Tibial nerve (tissue), 4 donors: Measurements from ENCODE around the gene TOP3A. TPM values are rescaled to one million over a fixed set of nuclear protein-coding genes. Genes with fewer than 3 reads are reported as not detected.

Experiments used
- DNase-seq, 2 donors: peaks; one replicate each; pipeline ENCODE4 v3.0.0-alpha.2; 2019; ENCODE audit warnings: low spot score in 2 of 2
- H3K27ac ChIP-seq, 4 donors: fragments of 200-600 bp; sonication (generic) in 3 of 4; one replicate each; pipeline ENCODE4 v1.5.1; 2017 to 2019; ENCODE audit warnings: mild to moderate bottlenecking in 1 of 4
- H3K27me3 ChIP-seq, 2 donors: fragments of 200-600 bp; sonication (generic) in 1 of 2; one replicate each; pipeline versions ENCODE4 v1.5.1 to v1.6.0; 2017 to 2019
- H3K36me3 ChIP-seq, 3 donors: fragments of 200-600 bp; sonication (generic); one replicate each; pipeline ENCODE4 v1.5.1; 2018 to 2019
- H3K4me1 ChIP-seq, 4 donors: fragments of 200-600 bp; sonication (generic) in 3 of 4; one replicate each; pipeline ENCODE4 v1.5.1; 2017 to 2019
- H3K4me3 ChIP-seq, 4 donors: fragments of 200-600 bp; sonication (generic) in 3 of 4; one replicate each; pipeline ENCODE4 v1.5.1; 2017 to 2019; ENCODE audit warnings: mild to moderate bottlenecking in 1 of 4, moderate library complexity in 1 of 4
- H3K9me3 ChIP-seq, 4 donors: fragments of 200-600 bp; sonication (generic) in 3 of 4; one replicate each; pipeline ENCODE4 v1.5.1; 2017 to 2019
- EP300 ChIP-seq, 2 donors: sonication (generic); formaldehyde crosslinking; IDR thresholded peaks; one replicate each; pipeline ENCODE4 v1.6.1; 2017; ENCODE audit warnings: antibody characterized with exemption in 2 of 2, mild to moderate bottlenecking in 1 of 2
- POLR2A ChIP-seq, 2 donors: fragments of 450-650 bp; IDR thresholded peaks; one replicate each; pipeline ENCODE4 v1.6.1; 2017; ENCODE audit warnings: antibody characterized with exemption in 2 of 2, mild to moderate bottlenecking in 2 of 2, moderate library complexity in 2 of 2
- WGBS, 2 donors: methylation state at CpG; one replicate each; pipeline ENCODE4 v1.1.5; 2018; 5-methylcytosine and 5-hydroxymethylcytosine counted together
- total RNA-seq, 4 donors: library from RNA; depleted of rRNA; stranded (reverse); fragments of >200 nt; gene quantifications; one replicate each; pipeline ENCODE4 v1.1.0, GENCODE V29; 2016
- TF ChIP-seq, protein P1 (sequence below), 5 experiments: fragments of 200-600 bp in 3 of 5; fragments of 450-650 bp in 2 of 5; sonication (generic) in 3 of 5; IDR thresholded peaks; one replicate each; pipeline ENCODE4 v1.5.1; 2016 to 2019; ENCODE audit warnings: antibody characterized with exemption in 5 of 5, mild to moderate bottlenecking in 3 of 5, moderate library complexity in 2 of 5

Gene TOP3A
- total RNA-seq, 4 donors from 2014 or later: 47.9 to 92.4 (median 63.5) TPM

GRCh38 chr17:18256776-18257175 is 58.0 kb downstream of the TOP3A start:
- Histone ChIP-seq H3K4me1 (peaks cover 0 to 49% (median 30%) of the 10 kb centered on the region in 4 donors), H3K9me3 (no peaks in the 10 kb centered on the region), H3K27ac (peak overlapping the region in 2 of 4 donors; percentile 96 to 98), H3K36me3 (peaks cover 0 to 50% (median 20%) of the 10 kb centered on the region in 3 donors), H3K27me3 (no peaks in the 10 kb centered on the region), H3K4me3 (peak overlapping the region in 2 of 4 donors; percentile 96 to 100)
- 81 to 91% methylated on average over 7 of the region's 7 CpGs for WGBS, 2 donors
- no peak for DNase-seq
- TF ChIP-seq, protein P1, sequence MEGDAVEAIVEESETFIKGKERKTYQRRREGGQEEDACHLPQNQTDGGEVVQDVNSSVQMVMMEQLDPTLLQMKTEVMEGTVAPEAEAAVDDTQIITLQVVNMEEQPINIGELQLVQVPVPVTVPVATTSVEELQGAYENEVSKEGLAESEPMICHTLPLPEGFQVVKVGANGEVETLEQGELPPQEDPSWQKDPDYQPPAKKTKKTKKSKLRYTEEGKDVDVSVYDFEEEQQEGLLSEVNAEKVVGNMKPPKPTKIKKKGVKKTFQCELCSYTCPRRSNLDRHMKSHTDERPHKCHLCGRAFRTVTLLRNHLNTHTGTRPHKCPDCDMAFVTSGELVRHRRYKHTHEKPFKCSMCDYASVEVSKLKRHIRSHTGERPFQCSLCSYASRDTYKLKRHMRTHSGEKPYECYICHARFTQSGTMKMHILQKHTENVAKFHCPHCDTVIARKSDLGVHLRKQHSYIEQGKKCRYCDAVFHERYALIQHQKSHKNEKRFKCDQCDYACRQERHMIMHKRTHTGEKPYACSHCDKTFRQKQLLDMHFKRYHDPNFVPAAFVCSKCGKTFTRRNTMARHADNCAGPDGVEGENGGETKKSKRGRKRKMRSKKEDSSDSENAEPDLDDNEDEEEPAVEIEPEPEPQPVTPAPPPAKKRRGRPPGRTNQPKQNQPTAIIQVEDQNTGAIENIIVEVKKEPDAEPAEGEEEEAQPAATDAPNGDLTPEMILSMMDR (IDR thresholded peaks at IDR 0.05): no peak
- TF ChIP-seq POLR2A (IDR thresholded peaks at IDR 0.05) (no peak), EP300 (IDR thresholded peaks at IDR 0.05) (no peak)

DNA sequence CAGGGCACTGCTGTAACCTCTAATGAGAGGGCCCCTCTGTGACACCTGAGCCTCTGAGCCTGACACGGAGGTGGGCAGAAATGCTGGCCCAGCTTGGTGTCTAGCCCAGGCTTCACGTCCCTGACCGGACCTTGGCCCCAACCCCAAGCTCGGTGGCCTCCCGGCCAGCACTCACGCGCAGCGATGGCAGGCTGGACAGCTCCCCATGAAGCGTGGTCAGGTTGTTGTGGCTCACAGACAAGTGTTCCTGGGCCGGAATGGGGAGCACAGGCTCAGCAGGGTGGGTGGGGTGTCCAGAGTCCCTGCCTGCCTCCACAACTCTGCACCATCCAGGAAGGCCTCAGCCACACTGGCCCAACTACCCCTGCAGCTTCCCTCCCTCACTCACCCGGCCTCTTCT is 58.4 kb downstream of the TOP3A start:
- DNase-seq: no peak
- Histone ChIP-seq H3K27me3 (no peaks in the 10 kb centered on the region), H3K9me3 (no peaks in the 10 kb centered on the region), H3K4me1 (peaks cover 0 to 45% (median 25%) of the 10 kb centered on the region in 4 donors), H3K36me3 (peaks cover 0 to 54% (median 24%) of the 10 kb centered on the region in 3 donors), H3K27ac (peak overlapping the region in 2 of 4 donors; percentile 96 to 98), H3K4me3 (no peak overlapping the region)
- WGBS, 2 donors: 64 to 80% methylated on average over 8 to 11 of the region's 11 CpGs
- TF ChIP-seq, protein P1 (IDR thresholded peaks at IDR 0.05): no peak
- no peak for TF ChIP-seq EP300 (IDR thresholded peaks at IDR 0.05)
- no peak for TF ChIP-seq POLR2A (IDR thresholded peaks at IDR 0.05)

GRCh38 chr17:18254888-18255649 is 59.7 kb downstream of the TOP3A start:
- Histone ChIP-seq H3K4me3 (no peak overlapping the region), H3K36me3 (peaks cover 0 to 67% (median 32%) of the 10 kb centered on the region in 3 donors), H3K27me3 (no peaks in the 10 kb centered on the region), H3K27ac (no peak overlapping the region), H3K9me3 (no peaks in the 10 kb centered on the region), H3K4me1 (peaks cover 0 to 37% (median 22%) of the 10 kb centered on the region in 4 donors)
- WGBS, 2 donors: 94 to 96% methylated on average over 8 of the region's 8 CpGs
- DNase-seq: no peak
- TF ChIP-seq POLR2A (IDR thresholded peaks at IDR 0.05) (no peak), EP300 (IDR thresholded peaks at IDR 0.05) (no peak)
- TF ChIP-seq, protein P1 (IDR thresholded peaks at IDR 0.05): no peak

DNA sequence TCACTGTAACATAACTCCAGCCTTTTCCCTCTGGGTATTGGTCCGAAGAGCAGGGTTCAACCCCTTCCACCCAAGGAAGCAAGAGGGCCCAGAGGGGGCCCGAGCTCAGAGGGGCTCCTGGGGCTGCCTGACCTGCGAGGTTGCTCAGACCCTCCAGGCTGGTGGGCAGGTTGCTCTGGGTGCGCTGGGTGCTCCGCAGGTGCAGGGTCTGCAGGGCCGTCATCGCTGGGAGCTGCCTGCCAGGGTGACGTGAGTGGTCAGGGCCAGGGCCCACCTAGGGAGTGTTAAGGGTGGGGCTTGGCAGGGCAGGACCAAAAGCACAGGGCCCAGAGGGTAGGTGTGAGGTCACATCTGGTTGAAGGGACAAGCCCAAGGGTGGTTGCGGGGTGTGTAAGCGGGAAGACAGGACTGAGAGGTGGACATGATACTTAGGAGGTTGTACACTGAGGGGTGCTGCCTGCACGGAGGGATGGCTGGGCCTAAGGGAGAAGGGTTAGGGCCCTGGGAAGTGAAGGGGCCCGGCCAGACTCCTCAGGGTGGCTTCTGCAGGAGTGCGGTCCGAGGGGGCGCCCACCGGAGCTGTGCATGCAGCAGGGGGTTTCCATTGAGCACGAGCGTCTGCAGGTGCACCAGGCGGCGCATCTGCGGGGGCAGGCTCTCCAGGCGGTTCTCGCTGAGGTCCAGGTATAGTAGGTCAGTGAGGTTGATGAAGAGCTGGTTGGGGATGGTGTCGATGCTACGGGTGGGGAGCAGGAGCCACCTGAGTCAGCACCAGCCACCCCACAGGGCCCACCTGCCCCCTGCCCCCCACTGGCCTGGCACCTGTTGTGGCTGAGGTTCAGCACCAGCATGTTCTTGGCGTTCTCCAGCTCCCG is 60.6 kb downstream of the TOP3A start:
- no peaks in the 10 kb centered on the region for H3K9me3 ChIP-seq
- peaks cover 0 to 76% (median 32%) of the 10 kb centered on the region in 3 donors for H3K36me3 ChIP-seq
- H3K4me3 ChIP-seq: no peak overlapping the region
- 87 to 89% methylated on average over 22 to 23 of the region's 27 CpGs for WGBS, 2 donors
- H3K4me1 ChIP-seq: peaks cover 0 to 28% (median 18%) of the 10 kb centered on the region in 4 donors
- no peak for TF ChIP-seq EP300 (IDR thresholded peaks at IDR 0.05)
- TF ChIP-seq, protein P1 (IDR thresholded peaks at IDR 0.05): no peak
- TF ChIP-seq POLR2A (IDR thresholded peaks at IDR 0.05): no peak
- DNase-seq: no peak
- no peak overlapping the region for H3K27ac ChIP-seq
- no peaks in the 10 kb centered on the region for H3K27me3 ChIP-seq
